A673 (cell line): ENCODE results near the gene SCAF1.

Experiments used
- CTCF ChIP-seq: fragments of 300-800, 200-600 bp; sonication (generic); conservative IDR thresholded peaks from 2 replicates; pipeline ENCODE4 v1.5.1; 2017; ENCODE audit warnings: low read depth, mild to moderate bottlenecking, antibody characterized with exemption, low read length, moderate library complexity, mixed read lengths
- EZH2 ChIP-seq: fragments of 200-600 bp; sonication (generic); IDR thresholded peaks from 2 replicates; pipeline ENCODE4 v1.6.1; 2017; ENCODE audit warnings: borderline replicate concordance, low read depth, mild to moderate bottlenecking, mixed read lengths, antibody characterized with exemption, low read length; ENCODE audit not compliant: poor library complexity, severe bottlenecking

- TF ChIP-seq CTCF: no peak
- no peak for TF ChIP-seq EZH2
Observed at GRCh38 chr19:49645592-49645991, 3.6 kb downstream of the SCAF1 start.
